ENCODE measurements around the gene SFXN5. TPM values are rescaled to one million over a fixed set of nuclear protein-coding genes. Genes with fewer than 3 reads are reported as not detected.

The SFXN5 gene
- total RNA-seq, 1 experiment from 2014 or later = 25.9 TPM

DNA sequence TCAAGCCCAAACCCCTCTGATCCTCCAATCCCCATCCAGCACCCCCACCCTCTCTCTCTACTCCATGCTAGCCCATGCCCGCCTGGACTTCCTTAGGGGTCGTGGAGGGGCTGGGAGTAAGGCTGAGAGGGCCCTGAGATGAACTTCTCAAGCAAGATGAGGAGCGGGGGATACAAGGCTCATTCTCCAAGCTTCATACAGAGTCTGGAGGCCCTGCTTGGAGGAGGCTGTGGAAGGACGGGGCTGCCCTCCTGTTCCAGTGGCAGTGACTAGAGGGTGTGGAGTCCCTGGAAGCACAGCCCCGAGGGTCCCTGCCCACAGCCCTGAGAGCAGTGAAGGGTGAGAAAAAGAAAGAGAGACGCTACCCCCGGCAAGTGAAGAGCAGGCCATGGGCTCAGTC, 108.6 kb downstream of the SFXN5 start (continued):
- TF ChIP-seq E2F4 (CRISPR knock-in tag; IDR thresholded peaks at IDR 0.05; ENCODE audit: borderline replicate concordance, low read depth) = no peak
- TF ChIP-seq, protein P1, sequence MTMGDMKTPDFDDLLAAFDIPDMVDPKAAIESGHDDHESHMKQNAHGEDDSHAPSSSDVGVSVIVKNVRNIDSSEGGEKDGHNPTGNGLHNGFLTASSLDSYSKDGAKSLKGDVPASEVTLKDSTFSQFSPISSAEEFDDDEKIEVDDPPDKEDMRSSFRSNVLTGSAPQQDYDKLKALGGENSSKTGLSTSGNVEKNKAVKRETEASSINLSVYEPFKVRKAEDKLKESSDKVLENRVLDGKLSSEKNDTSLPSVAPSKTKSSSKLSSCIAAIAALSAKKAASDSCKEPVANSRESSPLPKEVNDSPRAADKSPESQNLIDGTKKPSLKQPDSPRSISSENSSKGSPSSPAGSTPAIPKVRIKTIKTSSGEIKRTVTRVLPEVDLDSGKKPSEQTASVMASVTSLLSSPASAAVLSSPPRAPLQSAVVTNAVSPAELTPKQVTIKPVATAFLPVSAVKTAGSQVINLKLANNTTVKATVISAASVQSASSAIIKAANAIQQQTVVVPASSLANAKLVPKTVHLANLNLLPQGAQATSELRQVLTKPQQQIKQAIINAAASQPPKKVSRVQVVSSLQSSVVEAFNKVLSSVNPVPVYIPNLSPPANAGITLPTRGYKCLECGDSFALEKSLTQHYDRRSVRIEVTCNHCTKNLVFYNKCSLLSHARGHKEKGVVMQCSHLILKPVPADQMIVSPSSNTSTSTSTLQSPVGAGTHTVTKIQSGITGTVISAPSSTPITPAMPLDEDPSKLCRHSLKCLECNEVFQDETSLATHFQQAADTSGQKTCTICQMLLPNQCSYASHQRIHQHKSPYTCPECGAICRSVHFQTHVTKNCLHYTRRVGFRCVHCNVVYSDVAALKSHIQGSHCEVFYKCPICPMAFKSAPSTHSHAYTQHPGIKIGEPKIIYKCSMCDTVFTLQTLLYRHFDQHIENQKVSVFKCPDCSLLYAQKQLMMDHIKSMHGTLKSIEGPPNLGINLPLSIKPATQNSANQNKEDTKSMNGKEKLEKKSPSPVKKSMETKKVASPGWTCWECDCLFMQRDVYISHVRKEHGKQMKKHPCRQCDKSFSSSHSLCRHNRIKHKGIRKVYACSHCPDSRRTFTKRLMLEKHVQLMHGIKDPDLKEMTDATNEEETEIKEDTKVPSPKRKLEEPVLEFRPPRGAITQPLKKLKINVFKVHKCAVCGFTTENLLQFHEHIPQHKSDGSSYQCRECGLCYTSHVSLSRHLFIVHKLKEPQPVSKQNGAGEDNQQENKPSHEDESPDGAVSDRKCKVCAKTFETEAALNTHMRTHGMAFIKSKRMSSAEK (CRISPR knock-in tag; IDR thresholded peaks at IDR 0.05; ENCODE audit: borderline replicate concordance) = no peak

DNA sequence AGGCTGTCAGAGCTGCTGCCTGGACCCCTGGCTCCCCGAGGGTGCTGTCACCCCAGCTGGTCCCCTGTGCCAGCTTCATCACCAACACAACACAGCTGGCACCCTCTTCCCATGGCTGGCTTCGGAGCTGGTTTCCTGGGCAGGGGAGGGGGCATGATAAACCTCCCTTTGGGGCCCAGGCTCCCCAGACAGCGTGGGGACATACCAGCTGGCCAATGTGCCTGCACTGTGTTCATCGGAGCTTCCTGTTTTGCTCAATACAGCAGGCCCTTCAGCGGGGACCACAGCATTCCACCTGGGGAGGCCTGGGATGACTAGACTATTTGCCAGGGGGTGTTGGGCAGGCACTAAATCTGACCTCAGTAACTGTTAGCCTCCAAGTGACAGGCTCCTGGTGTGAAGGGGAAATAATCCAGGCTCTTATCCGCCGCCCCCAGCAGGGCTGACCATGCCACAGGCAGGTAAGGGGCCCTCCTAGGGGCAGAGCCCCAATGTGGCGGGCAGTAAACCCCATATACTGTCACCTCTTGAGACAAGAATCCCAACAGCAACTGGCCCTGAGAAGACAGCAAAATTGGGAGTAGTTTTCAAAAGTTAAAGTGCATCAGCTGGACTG, 109.6 kb downstream of the SFXN5 start:
- H3K4me1 Mint-ChIP-seq = peaks cover 53% of the 10 kb centered on the region
- no peak for ATAC-seq

More for the DNA sequence above, 109.6 kb downstream of the SFXN5 start:
- Mint-ChIP-seq H3K27me3 (ENCODE audit: low read depth) (peaks cover 7% of the 10 kb centered on the region), H3K36me3 (peaks cover 7% of the 10 kb centered on the region), H3K9me3 (no peaks in the 10 kb centered on the region), H3K4me3 (no peak overlapping the region), H3K27ac (no peak overlapping the region)
- POLR2A ChIA-PET = interaction anchor here (4.0 kb wide), 1 partner anchor 44 kb away, joined by 30 read pairs; the partner anchor contains the start of gene EMX1
- CTCF ChIA-PET = interaction anchor here (1.3 to 5.8 kb wide), 7 partner anchors 9 to 215 kb away, joined by 5 to 80 read pairs (median 48); partner anchors contain the start of genes EMX1 and SPR
- no peak for DNase-seq (ENCODE audit: low spot score)
- TF ChIP-seq KAT7 (CRISPR knock-in tag; IDR thresholded peaks at IDR 0.05; ENCODE audit: borderline replicate concordance) (no peak), CREB1 (CRISPR knock-in tag; IDR thresholded peaks at IDR 0.05) (no peak), FOXP4 (CRISPR knock-in tag; IDR thresholded peaks at IDR 0.05) (no peak), ZNF138 (CRISPR knock-in tag; conservative IDR thresholded peaks at IDR 0.05) (no peak), E2F4 (CRISPR knock-in tag; IDR thresholded peaks at IDR 0.05; ENCODE audit: borderline replicate concordance, low read depth) (no peak), PREB (CRISPR knock-in tag; IDR thresholded peaks at IDR 0.05; ENCODE audit: borderline replicate concordance) (no peak), NFYB (CRISPR knock-in tag; conservative IDR thresholded peaks at IDR 0.05; ENCODE audit: low read depth) (no peak), GTF2I (CRISPR knock-in tag; conservative IDR thresholded peaks at IDR 0.05) (no peak), GRHL2 (CRISPR knock-in tag; IDR thresholded peaks at IDR 0.05; ENCODE audit: insufficient replicate concordance, severe bottlenecking) (no peak)
